GM18870 (cell line): ENCODE data around the gene FAM114A2.
"Not testable (repeated sequence)": the region's sequence is repeated elsewhere in the genome, so short reads cannot be mapped to it uniquely, and the experiment has no call there.

ENCODE experiments used
- ATAC-seq: cut with Tn5 transposase; IDR thresholded peaks from one replicate; pipeline ENCODE4 v1.9.1; 2021; ENCODE audit warnings: moderate library complexity; ENCODE audit not compliant: unreplicated experiment

FAM114A2 gene

DNA sequence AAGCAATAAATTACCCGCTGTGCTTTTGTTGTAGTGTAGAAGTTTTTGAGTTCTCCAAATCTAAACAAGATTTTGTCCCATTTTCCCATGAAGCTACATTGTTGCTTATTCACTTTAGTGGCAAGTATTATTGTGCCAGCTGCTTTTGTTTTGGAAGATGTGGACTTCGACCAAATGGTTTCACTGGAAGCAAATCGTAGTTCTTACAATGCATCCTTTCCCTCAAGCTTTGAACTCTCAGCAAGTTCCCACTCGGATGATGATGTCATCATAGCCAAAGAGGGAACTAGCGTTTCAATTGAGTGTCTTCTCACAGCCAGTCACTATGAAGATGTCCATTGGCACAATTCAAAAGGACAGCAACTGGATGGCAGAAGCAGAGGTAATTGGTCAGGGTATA, 10.9 kb upstream of the FAM114A2 start:
- ATAC-seq: no peak

DNA sequence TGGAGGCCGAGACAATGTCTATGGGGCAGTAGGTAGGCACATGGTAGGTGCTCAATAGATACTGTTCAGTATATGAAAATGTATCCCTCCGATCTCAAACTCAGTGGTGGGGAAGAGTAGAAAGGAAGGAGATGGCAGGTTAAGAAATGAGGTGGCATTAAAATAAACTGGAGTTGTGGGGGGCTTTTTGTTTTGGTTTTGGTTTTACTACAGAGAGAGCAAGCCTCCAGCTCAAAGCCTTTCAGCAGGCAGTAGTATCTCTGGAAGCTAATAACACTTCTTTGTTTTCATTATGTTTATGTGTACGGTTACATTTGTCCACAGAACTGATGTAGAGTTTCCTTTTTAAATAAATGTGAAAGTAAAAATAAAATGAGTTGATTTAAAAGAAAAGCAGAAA, 8.6 kb upstream of the FAM114A2 start:
- ATAC-seq: peak; percentile 48

DNA sequence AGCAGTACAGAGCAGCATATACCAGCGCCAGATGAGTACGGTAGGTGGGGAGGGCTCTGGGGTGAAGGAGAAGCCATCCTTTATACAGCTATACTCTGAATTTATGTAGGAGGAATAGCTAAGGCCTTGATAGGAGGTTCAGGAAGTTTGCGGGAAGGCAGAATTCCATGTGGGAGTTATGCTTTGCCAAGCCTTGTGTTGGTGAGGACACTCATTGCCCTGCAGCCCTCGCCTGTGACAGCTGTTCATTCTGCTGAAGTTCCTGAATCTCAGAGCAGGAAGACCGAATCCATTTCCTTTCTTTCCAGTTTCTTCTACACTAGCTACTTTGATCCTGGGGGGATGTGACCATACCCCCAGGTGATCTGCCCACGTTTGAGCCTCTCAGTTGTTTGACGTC, 7.8 kb upstream of the FAM114A2 start:
- no peak for ATAC-seq

DNA sequence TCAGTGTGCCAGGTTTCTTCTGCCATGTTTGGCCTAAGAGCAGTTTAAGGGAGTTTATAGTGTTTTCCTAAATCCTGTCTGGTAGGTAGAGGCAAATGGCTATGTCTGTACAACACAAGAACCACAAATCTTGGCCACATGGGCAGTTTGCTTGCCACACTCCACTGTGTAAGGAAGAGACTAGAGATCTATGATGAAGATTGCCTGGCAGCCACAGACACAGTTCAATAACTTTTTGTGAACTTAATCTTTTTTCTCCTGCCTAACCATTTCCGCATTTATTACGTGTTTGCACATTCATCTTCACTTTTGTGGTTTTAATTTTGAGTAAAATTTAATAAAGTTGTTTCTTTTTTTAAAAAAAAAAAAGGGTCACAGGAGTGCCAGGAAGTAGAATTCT, 5.9 kb upstream of the FAM114A2 start:
- no peak for ATAC-seq

DNA sequence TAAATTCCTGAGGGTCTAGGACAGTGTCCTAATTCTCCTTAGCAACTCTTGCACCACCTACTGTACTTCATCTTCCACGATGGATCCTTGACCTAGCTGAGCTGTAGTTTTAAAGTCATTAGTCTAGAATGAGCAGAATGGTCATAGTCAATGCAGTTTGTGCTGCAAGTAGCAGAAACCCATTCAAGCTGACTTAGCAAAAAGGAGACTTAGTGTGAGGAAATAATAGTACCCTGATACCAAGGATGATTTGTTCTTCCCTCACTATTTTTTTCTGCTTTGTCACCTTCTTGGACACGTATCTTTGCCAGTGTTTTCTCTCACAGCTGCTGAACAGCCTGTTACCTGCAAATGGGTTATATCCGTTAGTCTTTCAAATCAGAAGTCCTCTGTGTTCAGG, 5.4 kb upstream of the FAM114A2 start:
- ATAC-seq: no peak

DNA sequence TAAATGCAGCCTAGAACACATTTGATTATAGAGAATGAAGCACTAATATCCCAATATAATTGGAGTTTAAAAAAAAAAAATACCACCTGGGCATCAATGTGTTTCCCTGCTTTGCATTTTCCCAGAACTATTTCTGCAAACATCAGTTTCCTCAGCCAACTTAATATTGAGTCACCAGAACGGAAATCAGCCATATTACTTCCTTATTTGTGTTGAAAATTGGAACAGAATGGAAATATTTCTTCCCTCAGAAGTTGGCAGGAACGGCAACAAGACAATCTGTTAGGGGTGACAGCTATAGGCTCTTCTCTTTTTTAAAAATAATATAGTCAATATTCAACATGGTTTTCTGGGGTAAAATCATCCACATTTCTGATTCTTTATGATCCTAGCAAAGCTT, 4.1 kb upstream of the FAM114A2 start:
- no peak for ATAC-seq

DNA sequence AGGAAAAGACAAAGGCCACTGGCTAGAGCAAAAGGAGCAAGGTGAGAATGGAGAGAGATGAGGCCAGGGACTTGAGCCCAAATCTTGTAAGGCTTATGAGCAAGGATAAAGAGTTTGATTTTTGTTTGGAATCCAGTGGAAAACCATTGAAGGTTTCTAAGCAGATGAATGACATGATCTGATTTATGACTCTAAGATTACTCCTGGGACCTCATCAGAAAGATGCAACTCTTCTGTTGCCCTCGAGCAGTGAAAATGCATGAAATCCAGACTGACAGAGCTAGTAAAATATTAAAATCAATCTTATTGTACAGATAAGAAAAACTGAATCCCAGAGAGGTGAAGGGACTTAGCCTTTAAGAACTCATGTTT, 734 bp upstream of the FAM114A2 start:
- no peak for ATAC-seq

DNA sequence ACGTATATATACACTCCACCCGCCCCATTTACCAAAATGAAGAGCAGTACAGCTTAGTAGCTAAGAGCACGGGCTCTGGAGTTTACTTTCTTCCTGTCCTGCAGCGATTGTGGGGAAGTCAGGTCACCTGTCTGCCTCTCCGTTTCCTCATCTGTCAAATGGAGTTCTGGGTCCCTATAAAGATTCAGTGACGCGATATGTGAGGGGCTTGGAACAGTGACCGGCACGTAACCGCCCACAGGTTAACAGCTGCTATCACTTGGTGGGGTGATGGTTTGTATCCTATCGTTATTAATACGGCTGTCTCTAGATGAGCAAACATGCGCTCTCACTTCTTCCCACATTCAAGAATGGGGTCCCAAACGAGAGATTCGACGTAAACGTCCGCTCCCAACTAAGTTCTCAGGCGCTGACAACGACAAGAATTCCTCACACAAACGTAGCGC, 426 bp downstream of the FAM114A2 start:
- peak; percentile 64 for ATAC-seq

DNA sequence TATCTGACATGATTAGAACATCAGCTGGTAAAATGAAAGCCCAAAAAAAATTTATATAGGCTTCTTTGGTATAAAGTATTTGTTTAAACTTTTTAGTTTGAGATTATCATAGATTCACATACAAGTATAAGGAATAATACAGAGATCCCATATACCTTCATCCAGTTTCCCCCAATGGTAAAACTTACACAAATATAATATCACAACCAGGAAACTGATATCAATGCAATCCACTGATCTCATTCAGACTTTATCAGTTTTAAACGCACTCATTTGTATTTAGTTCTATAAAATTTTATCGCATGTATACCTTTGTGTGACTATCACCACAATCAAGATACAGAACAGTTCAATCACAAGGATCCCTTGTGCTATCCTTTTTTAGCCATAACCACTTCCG, 3.8 kb downstream of the FAM114A2 start:
- ATAC-seq: no peak

DNA sequence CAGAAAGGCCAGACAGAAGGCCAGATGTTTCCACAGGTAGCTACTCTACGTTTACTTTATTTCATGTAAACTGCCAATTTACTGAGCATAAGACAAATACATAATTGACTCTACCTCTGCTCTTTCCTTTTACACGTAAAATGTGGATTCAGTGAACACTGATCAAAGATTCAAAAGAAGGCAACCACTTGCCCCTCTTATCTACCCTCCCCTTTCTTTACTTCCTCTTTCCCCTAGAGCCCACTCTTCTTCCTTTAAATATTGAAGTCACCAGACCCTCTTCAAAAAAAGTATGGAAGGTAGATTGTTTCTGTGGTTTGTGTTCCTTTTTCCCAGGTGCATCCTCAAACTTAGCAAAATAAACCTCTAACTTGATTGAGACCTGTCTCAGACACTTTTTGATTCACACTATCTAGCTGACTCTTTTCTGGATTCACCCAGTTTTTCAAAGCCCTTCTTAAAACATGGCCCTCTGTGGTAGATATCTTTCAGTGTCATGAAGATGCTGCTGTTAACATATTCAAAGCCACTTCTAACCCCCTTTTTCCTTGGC, 6.7 kb downstream of the FAM114A2 start:
- no peak for ATAC-seq

DNA sequence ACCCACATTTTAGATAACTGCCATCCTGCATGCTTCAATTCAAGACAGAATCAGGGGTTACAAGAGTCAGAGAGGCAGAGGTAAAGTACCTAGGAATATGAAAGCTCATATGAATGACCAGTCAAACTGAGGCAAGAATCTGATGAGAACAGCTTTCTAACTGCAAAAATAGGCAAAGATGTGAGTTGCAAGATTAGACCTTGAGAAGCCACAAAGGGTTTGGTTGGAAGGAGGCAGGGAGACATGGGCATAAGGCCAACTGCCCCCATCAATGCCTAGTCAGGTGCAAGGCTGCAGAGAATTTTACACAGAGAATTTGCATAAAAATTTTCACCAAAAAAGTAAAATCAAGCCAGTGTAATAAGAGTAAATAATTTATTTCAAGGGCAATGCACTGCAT, 12.8 kb downstream of the FAM114A2 start:
- no peak for ATAC-seq

DNA sequence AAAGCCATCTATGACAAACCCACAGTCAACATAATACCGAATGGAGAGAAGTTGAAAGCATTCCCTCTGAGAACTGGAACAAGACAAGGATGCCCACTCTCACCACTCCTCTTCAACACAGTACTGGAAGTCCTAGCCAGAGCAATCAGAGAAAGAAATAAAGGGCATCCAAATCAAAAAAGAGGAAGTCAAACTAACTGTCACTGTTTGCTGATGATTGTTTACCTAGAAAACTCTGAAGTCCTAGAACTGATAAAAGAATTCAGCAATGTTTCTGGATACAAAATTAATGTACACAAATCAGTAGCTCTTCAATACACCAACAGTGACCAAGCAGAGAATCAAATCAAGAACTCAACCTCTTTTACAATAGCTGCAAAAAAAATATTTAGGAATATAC, 19.8 kb downstream of the FAM114A2 start:
- not testable (repeated sequence) for ATAC-seq

DNA sequence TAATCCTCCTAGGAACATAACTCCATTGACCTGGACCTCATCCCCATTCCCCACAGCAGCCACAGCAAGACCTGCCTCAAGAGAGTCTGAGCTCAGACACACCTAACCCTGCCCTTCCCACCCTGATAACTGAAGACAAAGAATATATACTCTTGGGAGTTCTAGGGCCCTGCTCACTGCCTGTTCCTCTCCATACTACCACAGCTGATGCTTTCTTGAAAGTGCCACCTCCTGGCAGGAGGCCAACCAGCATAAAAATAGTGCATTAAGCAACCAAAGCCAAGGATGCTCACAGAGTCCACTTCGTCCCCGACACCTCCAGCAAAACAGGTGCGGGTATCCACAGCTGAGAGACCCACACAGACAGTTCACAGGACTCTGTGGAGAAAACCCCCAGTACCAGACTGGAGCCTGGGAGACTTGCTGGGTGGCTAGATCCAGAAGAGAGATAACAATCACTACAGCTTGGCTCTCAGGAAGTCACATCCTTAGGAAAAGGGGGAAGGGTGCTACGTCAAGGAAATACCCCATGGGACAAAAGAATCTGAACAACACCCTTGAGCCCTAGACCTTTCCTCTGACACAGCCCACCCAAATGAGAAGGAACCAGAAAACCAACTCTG, 23.5 kb downstream of the FAM114A2 start:
- ATAC-seq: no peak

DNA sequence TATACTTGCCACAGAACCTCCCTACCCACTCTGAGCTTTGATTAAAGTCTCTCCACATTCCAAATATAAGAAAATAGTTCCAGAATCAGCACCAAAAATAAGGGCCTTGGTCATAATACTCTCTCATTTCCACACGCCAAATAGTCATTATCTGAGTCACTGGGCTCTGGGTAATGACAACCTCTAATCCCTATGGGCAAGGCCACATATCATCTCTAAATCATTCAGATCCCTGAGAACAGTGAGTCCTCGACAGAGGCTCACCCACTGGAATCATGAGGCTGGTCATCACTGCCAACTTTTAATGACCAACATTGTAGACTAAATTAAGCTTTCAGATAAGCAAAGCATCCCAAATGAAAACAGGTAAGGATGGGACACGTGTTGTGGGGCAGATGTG, 28.1 kb downstream of the FAM114A2 start:
- no peak for ATAC-seq

DNA sequence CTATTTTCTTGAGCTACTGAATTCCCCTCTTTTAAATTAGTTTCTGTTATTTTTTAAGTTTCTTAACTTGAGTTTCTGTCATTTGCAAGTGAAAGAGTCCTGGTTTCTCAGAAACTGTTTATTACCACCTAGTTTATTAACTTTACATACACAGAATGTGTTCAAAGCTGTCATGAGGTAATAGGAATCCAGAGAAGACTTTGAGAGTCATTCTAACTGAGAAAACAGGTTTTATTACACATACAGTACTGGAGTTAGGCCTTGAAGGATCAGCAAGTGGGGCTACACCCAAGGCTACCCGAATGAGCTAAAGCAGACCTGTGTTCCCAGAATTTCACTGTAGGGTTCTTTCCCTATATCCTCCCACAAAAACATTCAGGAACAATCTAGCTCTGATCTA, 33.1 kb downstream of the FAM114A2 start:
- no peak for ATAC-seq

DNA sequence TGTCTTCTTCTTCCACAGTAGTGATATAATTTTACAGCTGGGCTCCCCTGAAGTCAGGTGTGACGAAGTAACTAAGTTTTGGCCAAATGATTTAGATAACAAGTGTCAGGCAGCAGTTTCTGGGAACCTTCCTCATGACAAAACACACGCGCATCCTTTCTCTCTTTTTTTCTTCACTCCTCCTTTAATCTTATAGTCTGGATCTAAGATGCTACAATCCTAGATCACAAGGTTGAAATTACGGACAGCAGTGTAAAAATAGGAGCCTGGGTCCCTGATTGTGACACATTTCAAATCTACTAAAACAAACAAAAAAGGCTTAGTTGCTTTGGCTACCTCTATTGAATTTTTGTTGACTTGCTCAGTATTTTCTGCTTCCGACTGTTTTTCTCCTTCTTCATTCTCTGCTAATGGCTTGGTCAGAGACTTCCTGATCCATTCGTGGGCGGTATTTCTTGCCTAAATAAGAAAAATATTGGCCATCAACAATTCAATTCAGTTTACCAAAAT, 36.1 kb downstream of the FAM114A2 start:
- no peak for ATAC-seq

DNA sequence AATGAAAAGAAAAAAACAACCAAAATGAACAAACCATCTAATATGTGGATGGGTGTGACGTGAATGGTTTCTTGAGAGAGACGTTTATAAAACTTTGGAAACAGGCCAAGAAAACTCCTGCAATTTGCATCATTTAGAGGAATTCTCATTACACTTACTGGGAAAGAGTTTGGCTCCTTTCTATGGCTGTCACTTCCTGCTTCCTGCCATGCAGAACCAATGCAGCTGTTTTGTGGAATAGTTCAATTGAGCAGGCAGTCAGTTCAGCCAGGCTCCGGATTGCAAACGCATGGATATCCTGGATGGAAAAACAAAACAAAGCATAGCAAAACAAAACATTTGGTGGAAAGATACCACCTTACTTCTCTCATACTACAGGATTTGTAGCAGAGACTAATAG, 36.6 kb downstream of the FAM114A2 start:
- no peak for ATAC-seq

DNA sequence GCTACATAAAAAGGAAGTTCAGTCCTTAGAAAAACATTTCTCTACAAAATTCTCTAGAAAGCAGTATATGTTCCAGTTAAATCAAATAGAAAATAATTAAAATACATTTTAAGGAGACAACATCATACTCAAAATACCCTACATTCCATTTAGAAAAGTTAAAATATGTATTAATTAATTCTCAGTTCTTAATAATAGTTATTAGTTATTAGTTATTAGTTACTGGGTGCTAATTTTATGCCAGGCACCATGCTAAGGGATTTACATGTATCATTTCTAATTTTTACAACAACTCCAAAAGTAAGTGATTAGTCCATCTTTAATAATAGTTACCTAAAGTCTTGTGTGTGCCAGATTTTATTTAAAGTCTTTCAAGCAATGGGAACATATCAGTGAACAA, 38.0 kb downstream of the FAM114A2 start:
- no peak for ATAC-seq

DNA sequence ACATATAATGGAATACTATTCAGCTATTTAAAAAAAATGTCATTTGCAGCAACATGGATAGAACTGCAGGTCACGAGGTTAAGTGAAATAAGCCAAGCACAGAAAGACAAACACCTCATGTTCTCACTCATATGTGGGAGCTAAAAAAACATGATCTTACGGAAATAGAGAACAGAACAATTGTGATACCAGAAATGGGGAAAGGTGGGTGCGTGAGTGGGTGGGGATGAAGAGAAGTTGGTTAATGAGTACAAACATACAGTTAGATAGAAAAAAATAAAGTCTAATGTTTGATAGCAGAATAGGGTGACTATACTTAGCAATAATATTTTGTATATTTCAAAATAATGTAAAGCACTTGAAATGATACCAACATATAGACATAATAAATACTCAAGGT, 38.7 kb downstream of the FAM114A2 start:
- ATAC-seq: no peak

DNA sequence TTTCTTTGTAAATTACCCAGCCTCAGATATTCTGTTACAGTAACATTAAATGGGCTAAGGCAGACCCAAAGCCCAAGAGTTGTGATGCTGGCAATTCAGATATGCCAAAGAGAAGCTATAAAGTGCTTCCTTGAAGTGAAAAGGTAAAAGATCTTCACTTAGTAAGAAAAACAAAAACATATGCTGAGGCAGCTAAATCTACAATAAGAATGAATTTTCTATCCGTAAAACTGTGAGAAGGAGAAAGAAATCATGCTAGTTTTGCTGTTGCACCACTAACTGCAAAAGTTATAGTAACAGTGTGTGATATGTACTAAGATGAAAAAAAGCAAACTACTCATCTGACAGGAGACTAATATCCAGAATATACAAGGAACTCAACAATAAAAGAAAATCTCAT, 39.9 kb downstream of the FAM114A2 start:
- ATAC-seq: no peak

DNA sequence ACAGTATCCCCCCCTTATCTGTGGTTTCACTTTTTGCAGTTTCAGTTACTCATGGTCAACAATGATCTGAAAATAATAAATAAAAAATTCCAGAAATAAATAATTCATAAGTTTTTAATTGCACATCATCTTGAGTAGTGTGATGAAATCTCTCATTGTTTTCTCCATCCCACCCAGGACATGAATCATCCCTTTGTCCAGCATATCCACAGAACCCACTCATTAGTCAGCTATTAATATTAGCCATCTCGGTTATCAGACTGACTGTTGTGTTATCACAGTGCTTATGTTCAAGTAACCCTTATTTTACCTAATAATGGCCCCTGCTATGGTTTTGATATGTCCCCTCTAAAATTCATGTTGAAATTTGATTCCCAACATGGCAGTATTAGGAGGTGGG, 40.7 kb downstream of the FAM114A2 start:
- ATAC-seq: no peak

DNA sequence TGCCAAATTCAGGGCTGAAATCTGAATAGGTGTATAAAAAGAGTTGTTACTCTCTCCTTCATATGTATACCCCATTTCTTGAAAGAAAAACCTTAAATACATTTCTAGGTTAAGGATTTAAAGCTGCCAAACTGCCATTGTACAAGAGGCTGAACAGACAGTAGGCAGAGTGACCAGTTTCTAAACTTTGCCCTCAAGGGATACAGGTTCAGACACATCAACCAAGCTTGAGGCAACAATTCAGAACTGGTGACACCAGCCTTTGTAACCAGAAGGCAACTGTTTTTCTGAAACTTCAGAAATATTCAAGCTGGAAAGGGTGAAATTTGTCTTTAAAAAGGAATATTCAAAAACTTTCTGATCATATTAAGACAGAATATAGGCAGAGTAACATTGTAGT, 47.5 kb downstream of the FAM114A2 start:
- ATAC-seq: no peak

DNA sequence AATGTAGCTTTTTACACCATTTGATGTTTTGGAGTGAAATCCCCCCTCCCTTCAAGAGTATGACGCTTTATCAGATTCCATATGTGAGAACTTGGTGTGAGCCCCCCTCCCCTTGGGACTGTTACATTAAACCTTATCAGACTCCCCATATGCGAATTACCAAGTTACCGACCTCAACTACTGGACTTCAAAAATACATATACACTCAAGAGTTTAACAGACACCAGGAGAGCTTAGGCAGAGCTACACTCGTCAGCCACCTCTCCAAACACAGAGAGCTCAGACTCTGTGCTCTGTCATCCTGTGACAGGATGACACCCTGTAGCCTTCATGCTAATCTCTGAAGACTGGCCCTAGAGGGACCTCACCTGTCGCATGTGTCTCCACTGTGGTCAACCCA, 50.2 kb downstream of the FAM114A2 start:
- ATAC-seq: no peak
